ENCODE results near the gene GLIPR1L1. TPM values are rescaled to one million over a fixed set of nuclear protein-coding genes. Genes with fewer than 3 reads are reported as not detected.

Gene GLIPR1L1
- total RNA-seq, 1 experiment from 2014 or later = not detected

DNA sequence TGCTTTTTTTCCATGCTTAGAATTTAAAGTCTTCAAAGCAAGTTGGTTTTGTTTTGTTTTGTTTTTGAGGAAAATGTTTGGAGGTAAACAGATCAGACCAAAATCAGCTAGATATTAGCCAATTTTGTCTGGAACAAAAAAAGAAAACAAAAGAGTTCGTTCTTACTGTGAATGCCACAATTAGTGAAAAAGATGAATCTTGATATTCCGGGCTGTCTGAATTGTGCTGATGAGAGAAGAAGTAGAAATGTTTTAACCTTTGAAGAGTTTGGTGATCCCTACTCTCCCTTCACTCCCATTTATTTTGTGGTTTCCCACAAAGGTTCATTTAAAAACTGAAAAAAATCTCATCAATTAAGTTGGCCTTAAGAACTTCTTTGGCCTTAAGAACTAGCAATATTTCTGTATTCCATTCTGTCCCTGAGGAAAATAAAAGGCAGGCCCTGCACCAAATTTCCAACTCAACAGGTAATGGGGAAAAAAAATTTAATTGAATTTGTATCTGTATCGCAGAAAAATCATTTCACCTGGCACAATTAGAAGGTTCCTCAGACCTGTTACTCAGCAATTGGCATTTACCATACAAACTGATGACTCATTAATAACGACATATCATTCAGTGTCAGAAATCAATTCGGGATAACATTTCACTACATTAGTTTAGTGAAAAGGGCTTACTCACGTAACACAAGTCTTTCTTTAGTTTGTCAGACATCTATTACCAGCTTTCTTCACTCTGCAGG, 55.9 kb downstream of the GLIPR1L1 start (continued):
- peak; percentile 81 for TF ChIP-seq JUND (IDR thresholded peaks at IDR 0.05)

- TSS peak; percentile 88 for BruUV-seq (replicated peaks)
- TF ChIP-seq FOSL1 (IDR thresholded peaks at IDR 0.05; ENCODE audit: low read depth) (no peak), ZFX (IDR thresholded peaks at IDR 0.05) (0 out of 2 replicates have a peak, but pooled peaks have one; percentile 37), CBX3 (IDR thresholded peaks at IDR 0.05; ENCODE audit: low read depth) (peak; percentile 86), EZH2 (IDR thresholded peaks at IDR 0.05) (no peak), CEBPB (IDR thresholded peaks at IDR 0.05; ENCODE audit: low read depth) (no peak), POLR2A (IDR thresholded peaks at IDR 0.05; ENCODE audit: borderline replicate concordance, extremely low read depth, insufficient read depth, insufficient read length) (peak; percentile 23), RAD21 (IDR thresholded peaks at IDR 0.05; ENCODE audit: low read depth) (peak; percentile 73), TCF7L2 (IDR thresholded peaks at IDR 0.05; ENCODE audit: borderline replicate concordance, extremely low read depth, insufficient read depth, insufficient read length) (no peak), ATF3 (IDR thresholded peaks at IDR 0.05) (no peak), POLR2AphosphoS5 (IDR thresholded peaks at IDR 0.05; ENCODE audit: low read depth, low read length) (no peak; the same call in none of the 2 replicates), YY1 (IDR thresholded peaks at IDR 0.05; ENCODE audit: extremely low read depth, insufficient replicate concordance, low read depth, low read length) (peak; percentile 86), JUND (IDR thresholded peaks at IDR 0.05) (no peak), SIN3A (IDR thresholded peaks at IDR 0.05; ENCODE audit: low read depth) (no peak), SRF (IDR thresholded peaks at IDR 0.05; ENCODE audit: low read depth) (no peak), EZH2phosphoT487 (IDR thresholded peaks at IDR 0.05; ENCODE audit: borderline replicate concordance) (no peak), ELF1 (IDR thresholded peaks at IDR 0.05; ENCODE audit: borderline replicate concordance, low read depth) (no peak; the same call in 1 of the 2 replicates), ZNF274 (IDR thresholded peaks at IDR 0.05; ENCODE audit: low read depth, low read length) (no peak)
- TF ChIP-seq, protein P1, sequence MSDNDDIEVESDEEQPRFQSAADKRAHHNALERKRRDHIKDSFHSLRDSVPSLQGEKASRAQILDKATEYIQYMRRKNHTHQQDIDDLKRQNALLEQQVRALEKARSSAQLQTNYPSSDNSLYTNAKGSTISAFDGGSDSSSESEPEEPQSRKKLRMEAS (IDR thresholded peaks at IDR 0.05) = peak; percentile 69
- TF ChIP-seq, protein P2, sequence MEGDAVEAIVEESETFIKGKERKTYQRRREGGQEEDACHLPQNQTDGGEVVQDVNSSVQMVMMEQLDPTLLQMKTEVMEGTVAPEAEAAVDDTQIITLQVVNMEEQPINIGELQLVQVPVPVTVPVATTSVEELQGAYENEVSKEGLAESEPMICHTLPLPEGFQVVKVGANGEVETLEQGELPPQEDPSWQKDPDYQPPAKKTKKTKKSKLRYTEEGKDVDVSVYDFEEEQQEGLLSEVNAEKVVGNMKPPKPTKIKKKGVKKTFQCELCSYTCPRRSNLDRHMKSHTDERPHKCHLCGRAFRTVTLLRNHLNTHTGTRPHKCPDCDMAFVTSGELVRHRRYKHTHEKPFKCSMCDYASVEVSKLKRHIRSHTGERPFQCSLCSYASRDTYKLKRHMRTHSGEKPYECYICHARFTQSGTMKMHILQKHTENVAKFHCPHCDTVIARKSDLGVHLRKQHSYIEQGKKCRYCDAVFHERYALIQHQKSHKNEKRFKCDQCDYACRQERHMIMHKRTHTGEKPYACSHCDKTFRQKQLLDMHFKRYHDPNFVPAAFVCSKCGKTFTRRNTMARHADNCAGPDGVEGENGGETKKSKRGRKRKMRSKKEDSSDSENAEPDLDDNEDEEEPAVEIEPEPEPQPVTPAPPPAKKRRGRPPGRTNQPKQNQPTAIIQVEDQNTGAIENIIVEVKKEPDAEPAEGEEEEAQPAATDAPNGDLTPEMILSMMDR (IDR thresholded peaks at IDR 0.05 in 2 of 3, conservative IDR thresholded peaks at IDR 0.05 in 1 of 3; ENCODE audit: borderline replicate concordance in 1 of 3, insufficient read depth in 1 of 3, low read depth in 2 of 3, low read length in 2 of 3) = peak; percentile 61 to 94 (median 84); a peak in 5 of 6 replicates
Measured at GRCh38 chr12:75390899-75391538, 56.5 kb downstream of the GLIPR1L1 start, which contains the start of gene GLIPR1L2. Gene GLIPR1L2 (plus strand): TSS chr12:75391089. CDS start chr12:75391117, 28 bp downstream.

More at GRCh38 chr12:75390899-75391538, 56.5 kb downstream of the GLIPR1L1 start, which contains the start of gene GLIPR1L2:
- Histone ChIP-seq H3K36me3 (ENCODE audit: control insufficient read depth in 1 of 2, insufficient read depth in 2 of 2, low read length in 2 of 2) (no peaks in the 10 kb centered on the region), H3K27ac (ENCODE audit: low read depth, low read length) (peak within 1 kb of the TSS; percentile 77), H3K4me2 (ENCODE audit: low read length) (peak within 1 kb of the TSS; percentile 85), H3K27me3 (ENCODE audit: insufficient read depth, low read length) (no peaks in the 10 kb centered on the region), H3K9me3 (ENCODE audit: control insufficient read depth in 1 of 2, insufficient read depth in 1 of 2, low read depth in 1 of 2, low read length in 2 of 2) (no peaks in the 10 kb centered on the region), H3K4me3 (replicated peaks in 1 of 2; ENCODE audit: low read depth in 1 of 2, low read length in 2 of 2) (peak within 1 kb of the TSS; percentile 49 to 63), H3K79me2 (ENCODE audit: insufficient read depth, low read length) (peaks cover 5% of the 10 kb centered on the region; the same call in 1 of the 2 replicates), H3K9ac (ENCODE audit: low read length) (peak within 1 kb of the TSS; percentile 63), H4K20me1 (ENCODE audit: insufficient read depth) (no peaks in the 10 kb centered on the region), H3K4me1 (ENCODE audit: control insufficient read depth in 1 of 2, insufficient read depth in 2 of 2, low read length in 2 of 2) (peaks cover 26 to 46% of the 10 kb centered on the region in 2 experiments), H3K9me2 (ENCODE audit: insufficient read depth) (no peaks in the 10 kb centered on the region), H2AFZ (ENCODE audit: low read depth, low read length, poor library complexity, severe bottlenecking) (peak within 1 kb of the TSS; percentile 75)
- CTCF ChIA-PET = interaction anchor here (0.6 to 2.2 kb wide), 18 partner anchors 8 to 1195 kb away, joined by 3 to 15 read pairs (median 4); partner anchors contain the start of genes GLIPR1L1 and KRR1
- intact Hi-C loops (cut with micrococcal nuclease) = loop anchor here (10.0 kb wide), 1 partner anchor 954 kb away; the partner anchor contains the start of gene BBS10
- POLR2A ChIA-PET = interaction anchor here (0.5 to 1.7 kb wide), 3 partner anchors 59 to 275 kb away, joined by 3 read pairs; no protein-coding TSS in a partner anchor
- RAD21 ChIA-PET (ENCODE audit: low non-redundant PET in 1 of 2, low total read pairs in 2 of 2, uncharacterized antibody in 2 of 2, unreplicated experiment in 2 of 2) = no interaction called here
- peak; percentile 94 for ATAC-seq
- DNase-seq (ENCODE audit: low read depth, low spot score) = peak; percentile 98

All from HCT116 (cell line).